Loucy (cell line): Measurements from ENCODE around the gene PHKA1.

Experiments
- H2AFZ ChIP-seq: fragments of 200-600 bp; sonication (generic); 2 replicates; pipeline ENCODE4 v1.6.0; 2016; ENCODE audit warnings: antibody characterized with exemption, mild to moderate bottlenecking, low read length, moderate library complexity
- H3F3A ChIP-seq: fragments of 200-600 bp; 2 replicates; pipeline ENCODE4 v1.6.0; 2016; ENCODE audit warnings: antibody characterized with exemption, low read depth, mild to moderate bottlenecking
- H3K27me3 ChIP-seq: fragments of 200-600 bp; sonication (generic); 2 replicates; pipeline ENCODE4 v1.6.1; 2014; ENCODE audit warnings: low read length, mild to moderate bottlenecking; ENCODE audit not compliant: insufficient read depth, poor library complexity, severe bottlenecking
- H3K36me3 ChIP-seq: fragments of 200-600 bp; sonication (generic); 2 replicates; pipeline ENCODE4 v1.6.1; 2016; ENCODE audit warnings: low read length; ENCODE audit not compliant: insufficient read depth
- H3K4me1 ChIP-seq: fragments of 200-600 bp; sonication (generic); 2 replicates; pipeline ENCODE4 v1.5.1; 2014; ENCODE audit warnings: low read length, mild to moderate bottlenecking; ENCODE audit not compliant: insufficient read depth, poor library complexity, severe bottlenecking
- H3K4me2 ChIP-seq: fragments of 200-600 bp; sonication (generic); 2 replicates; pipeline ENCODE4 v1.6.0; 2014; ENCODE audit warnings: antibody characterized with exemption, low read length, low read depth, mild to moderate bottlenecking; ENCODE audit not compliant: poor library complexity, severe bottlenecking
- H3K4me3 ChIP-seq: fragments of 200-600 bp; sonication (generic); 2 replicates; pipeline ENCODE4 v1.5.1; 2014; ENCODE audit warnings: low read length, mild to moderate bottlenecking, mixed read lengths; ENCODE audit not compliant: poor library complexity, severe bottlenecking
- H3K79me2 ChIP-seq: fragments of 200-600 bp; sonication (generic); 2 replicates; pipeline ENCODE4 v1.6.1; 2014; ENCODE audit warnings: low read length; ENCODE audit not compliant: insufficient read depth
- H3K9ac ChIP-seq: fragments of 200-600 bp; sonication (generic); 2 replicates; pipeline ENCODE4 v1.6.0; 2014; ENCODE audit warnings: mild to moderate bottlenecking, low read depth, low read length, moderate library complexity; ENCODE audit not compliant: poor library complexity, severe bottlenecking
- H3K9me2 ChIP-seq: fragments of 200-600 bp; sonication (generic); replicated peaks from 2 replicates; pipeline ENCODE4 v1.6.1; 2016; ENCODE audit warnings: low read depth, low read length, mixed read lengths
- H3K9me3 ChIP-seq: fragments of 200-600 bp; sonication (generic); 2 replicates; pipeline ENCODE4 v1.6.1; 2014; ENCODE audit warnings: mild to moderate bottlenecking, antibody characterized with exemption, low read length, low read depth; ENCODE audit not compliant: insufficient read depth
- H4K20me1 ChIP-seq: fragments of 200-600 bp; sonication (generic); 2 replicates; pipeline ENCODE4 v1.6.0; 2014; ENCODE audit warnings: antibody characterized with exemption, low read length, mild to moderate bottlenecking; ENCODE audit not compliant: insufficient read depth, poor library complexity, severe bottlenecking
- EZH2phosphoT487 ChIP-seq: fragments of 200-600 bp; IDR thresholded peaks from 2 replicates; pipeline ENCODE4 v1.6.1; 2018; ENCODE audit warnings: antibody characterized with exemption, mild to moderate bottlenecking, moderate library complexity, borderline replicate concordance
- TF ChIP-seq, protein P1 (sequence below): fragments of 200-600 bp; sonication (generic); conservative IDR thresholded peaks from 2 replicates; pipeline ENCODE4 v1.5.1; 2014; ENCODE audit warnings: mild to moderate bottlenecking, antibody characterized with exemption, low read length

The PHKA1 gene

DNA sequence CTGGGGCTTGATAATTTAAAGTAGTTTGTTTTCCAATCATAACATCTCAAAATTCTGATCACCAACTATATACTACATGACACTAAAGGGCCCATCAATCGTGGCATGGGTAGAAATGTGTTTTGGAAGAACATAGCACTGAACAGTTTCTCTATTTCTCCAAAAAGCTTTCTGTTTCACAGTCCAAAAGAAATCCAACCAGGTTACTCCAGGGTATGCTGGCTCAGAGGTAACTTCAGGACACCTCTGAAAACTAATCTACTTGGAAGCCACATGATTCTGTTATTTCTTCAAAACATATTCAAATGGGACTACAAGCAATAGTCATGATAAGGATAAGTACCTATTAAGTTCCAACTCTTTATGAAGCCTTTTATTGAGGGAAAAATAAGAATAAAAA lies 8.3 kb downstream of the PHKA1 start:
- no peaks in the 10 kb centered on the region for H3K27me3 ChIP-seq
- no peaks in the 10 kb centered on the region for H3K9me3 ChIP-seq
- H3K36me3 ChIP-seq: no peaks in the 10 kb centered on the region
- no peaks in the 10 kb centered on the region for H3K9me2 ChIP-seq
- no peaks in the 10 kb centered on the region for H3K4me1 ChIP-seq
- no peaks in the 10 kb centered on the region for H4K20me1 ChIP-seq
- H3F3A ChIP-seq: no peaks in the 10 kb centered on the region
- no peaks in the 10 kb centered on the region for H3K79me2 ChIP-seq
- no peak overlapping the region for H3K9ac ChIP-seq
- no peak overlapping the region for H3K4me2 ChIP-seq
- TF ChIP-seq, protein P1, sequence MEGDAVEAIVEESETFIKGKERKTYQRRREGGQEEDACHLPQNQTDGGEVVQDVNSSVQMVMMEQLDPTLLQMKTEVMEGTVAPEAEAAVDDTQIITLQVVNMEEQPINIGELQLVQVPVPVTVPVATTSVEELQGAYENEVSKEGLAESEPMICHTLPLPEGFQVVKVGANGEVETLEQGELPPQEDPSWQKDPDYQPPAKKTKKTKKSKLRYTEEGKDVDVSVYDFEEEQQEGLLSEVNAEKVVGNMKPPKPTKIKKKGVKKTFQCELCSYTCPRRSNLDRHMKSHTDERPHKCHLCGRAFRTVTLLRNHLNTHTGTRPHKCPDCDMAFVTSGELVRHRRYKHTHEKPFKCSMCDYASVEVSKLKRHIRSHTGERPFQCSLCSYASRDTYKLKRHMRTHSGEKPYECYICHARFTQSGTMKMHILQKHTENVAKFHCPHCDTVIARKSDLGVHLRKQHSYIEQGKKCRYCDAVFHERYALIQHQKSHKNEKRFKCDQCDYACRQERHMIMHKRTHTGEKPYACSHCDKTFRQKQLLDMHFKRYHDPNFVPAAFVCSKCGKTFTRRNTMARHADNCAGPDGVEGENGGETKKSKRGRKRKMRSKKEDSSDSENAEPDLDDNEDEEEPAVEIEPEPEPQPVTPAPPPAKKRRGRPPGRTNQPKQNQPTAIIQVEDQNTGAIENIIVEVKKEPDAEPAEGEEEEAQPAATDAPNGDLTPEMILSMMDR: no peak
- TF ChIP-seq EZH2phosphoT487: no peak
- H3K4me3 ChIP-seq: no peak overlapping the region
- no peak overlapping the region for H2AFZ ChIP-seq

DNA sequence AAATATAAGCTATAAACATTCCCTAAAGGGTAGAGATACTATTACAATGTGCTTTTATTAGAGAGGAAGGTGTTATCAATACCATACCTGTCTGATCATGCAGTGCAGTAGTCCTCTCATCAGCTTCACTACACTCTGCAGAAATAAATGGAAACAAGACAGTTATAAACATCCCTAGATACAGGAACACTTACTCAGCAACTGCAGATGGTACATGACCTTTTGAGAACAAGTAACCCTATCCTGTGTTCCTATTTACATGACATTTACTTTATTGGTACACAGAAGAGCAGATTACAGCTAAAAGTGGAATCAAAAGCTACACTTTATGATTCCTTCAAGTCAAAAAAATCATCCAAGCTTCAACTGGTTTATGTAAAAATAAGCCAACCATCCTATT lies 9.0 kb downstream of the PHKA1 start:
- H4K20me1 ChIP-seq: no peaks in the 10 kb centered on the region
- no peak overlapping the region for H3K4me3 ChIP-seq
- H3K27me3 ChIP-seq: no peaks in the 10 kb centered on the region
- H3K79me2 ChIP-seq: no peaks in the 10 kb centered on the region
- no peaks in the 10 kb centered on the region for H3K36me3 ChIP-seq
- H3K9ac ChIP-seq: no peak overlapping the region
- H3K4me2 ChIP-seq: no peak overlapping the region
- no peaks in the 10 kb centered on the region for H3K4me1 ChIP-seq
- no peaks in the 10 kb centered on the region for H3K9me2 ChIP-seq
- no peak for TF ChIP-seq EZH2phosphoT487
- TF ChIP-seq, protein P1: no peak
- H2AFZ ChIP-seq: peak overlapping the region; percentile 36; the same call in 1 of the 2 replicates
- H3K9me3 ChIP-seq: no peaks in the 10 kb centered on the region
- H3F3A ChIP-seq: no peaks in the 10 kb centered on the region

DNA sequence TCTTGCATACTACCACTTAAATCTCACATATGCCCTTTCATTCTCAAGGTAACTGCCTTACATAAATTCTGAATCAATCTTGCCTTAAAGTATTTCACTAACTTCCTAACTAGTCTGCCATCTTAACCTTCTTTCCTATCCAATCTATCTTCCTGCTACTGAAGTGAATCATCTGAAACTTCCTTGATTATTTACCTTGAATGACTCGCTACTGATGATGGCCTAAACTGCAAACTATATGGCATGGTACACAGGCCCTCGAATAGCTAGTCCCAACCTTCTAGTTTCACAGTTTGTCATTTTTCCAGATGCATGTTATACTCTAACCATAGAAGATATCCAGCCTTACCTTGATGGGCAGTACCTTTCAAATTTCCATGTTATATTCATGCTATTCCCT lies 19.9 kb downstream of the PHKA1 start:
- no peaks in the 10 kb centered on the region for H3K9me2 ChIP-seq
- no peak overlapping the region for H3K4me2 ChIP-seq
- no peaks in the 10 kb centered on the region for H4K20me1 ChIP-seq

More for the DNA sequence above, 19.9 kb downstream of the PHKA1 start:
- no peaks in the 10 kb centered on the region for H3K4me1 ChIP-seq
- no peak overlapping the region for H3K4me3 ChIP-seq
- no peak overlapping the region for H3K9ac ChIP-seq
- H3K36me3 ChIP-seq: no peaks in the 10 kb centered on the region
- no peaks in the 10 kb centered on the region for H3K79me2 ChIP-seq
- no peaks in the 10 kb centered on the region for H3K27me3 ChIP-seq
- peak overlapping the region; percentile 55; the same call in 1 of the 2 replicates for H2AFZ ChIP-seq
- H3K9me3 ChIP-seq: no peaks in the 10 kb centered on the region
- TF ChIP-seq, protein P1: no peak
- TF ChIP-seq EZH2phosphoT487: no peak
- no peaks in the 10 kb centered on the region for H3F3A ChIP-seq
